Measurements from ENCODE around the gene FCHO2.

DNA sequence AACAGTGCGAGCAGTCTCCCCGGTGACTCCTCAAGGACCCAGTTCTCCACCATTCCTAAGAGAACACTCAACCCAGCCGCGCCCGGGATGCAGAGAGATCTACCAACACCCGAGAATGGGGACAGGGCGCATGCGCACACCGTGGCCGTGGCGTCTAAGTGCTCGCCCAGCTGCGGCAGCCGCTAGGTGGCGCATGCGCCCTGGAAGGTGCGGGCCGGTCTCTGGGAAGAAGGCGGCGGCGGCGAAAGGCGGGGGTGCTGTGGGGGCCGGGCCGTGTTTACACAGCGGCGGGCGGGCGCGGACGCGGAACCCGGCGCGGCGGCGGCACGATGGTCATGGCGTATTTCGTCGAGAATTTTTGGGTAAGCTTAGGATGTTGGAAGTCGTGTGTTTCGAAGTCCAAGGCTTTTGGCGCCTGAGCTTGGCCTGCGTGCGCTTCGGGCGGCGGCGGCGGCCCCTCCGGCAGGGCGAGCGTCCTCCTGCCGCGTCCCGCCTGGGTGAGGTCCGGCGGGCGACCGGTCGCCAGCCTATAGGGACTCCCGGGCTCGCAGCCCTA lies at the start of gene FCHO2:
- TF ChIP-seq, protein P1, sequence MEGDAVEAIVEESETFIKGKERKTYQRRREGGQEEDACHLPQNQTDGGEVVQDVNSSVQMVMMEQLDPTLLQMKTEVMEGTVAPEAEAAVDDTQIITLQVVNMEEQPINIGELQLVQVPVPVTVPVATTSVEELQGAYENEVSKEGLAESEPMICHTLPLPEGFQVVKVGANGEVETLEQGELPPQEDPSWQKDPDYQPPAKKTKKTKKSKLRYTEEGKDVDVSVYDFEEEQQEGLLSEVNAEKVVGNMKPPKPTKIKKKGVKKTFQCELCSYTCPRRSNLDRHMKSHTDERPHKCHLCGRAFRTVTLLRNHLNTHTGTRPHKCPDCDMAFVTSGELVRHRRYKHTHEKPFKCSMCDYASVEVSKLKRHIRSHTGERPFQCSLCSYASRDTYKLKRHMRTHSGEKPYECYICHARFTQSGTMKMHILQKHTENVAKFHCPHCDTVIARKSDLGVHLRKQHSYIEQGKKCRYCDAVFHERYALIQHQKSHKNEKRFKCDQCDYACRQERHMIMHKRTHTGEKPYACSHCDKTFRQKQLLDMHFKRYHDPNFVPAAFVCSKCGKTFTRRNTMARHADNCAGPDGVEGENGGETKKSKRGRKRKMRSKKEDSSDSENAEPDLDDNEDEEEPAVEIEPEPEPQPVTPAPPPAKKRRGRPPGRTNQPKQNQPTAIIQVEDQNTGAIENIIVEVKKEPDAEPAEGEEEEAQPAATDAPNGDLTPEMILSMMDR (IDR thresholded peaks at IDR 0.05; ENCODE audit: insufficient read depth, low read length, poor library complexity, severe bottlenecking), result peak; percentile 70
- no peak for TF ChIP-seq EZH2phosphoT487 (conservative IDR thresholded peaks at IDR 0.05; ENCODE audit: low read length)

Measured in SU-DHL-6 (cell line).